ENCODE results near the gene MEGF6. TPM values are rescaled to one million over a fixed set of nuclear protein-coding genes. Genes with fewer than 3 reads are reported as not detected.

The MEGF6 gene
- total RNA-seq, 1 donor from 2014 or later: 35.4 TPM

DNA sequence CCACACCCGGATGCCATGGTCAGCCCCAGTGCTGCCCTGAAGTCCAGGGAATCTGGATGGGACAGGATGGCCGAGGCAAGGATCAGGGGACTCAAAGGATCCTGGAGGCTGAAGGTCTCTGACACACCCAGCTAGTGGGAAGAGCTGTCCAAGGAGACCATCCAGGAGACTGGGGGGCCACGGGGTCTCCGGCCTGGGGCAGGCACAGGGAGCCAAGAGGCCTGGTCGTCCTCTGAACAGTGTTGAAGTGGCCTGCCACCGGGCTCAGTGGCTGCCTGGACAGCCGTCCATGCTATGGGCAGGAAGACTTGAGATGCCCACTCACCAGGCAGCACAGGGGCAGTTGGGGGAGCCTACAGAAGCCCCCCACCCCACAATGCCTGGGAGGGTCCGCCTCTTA lies 41.9 kb downstream of the MEGF6 start:
- no peak for ATAC-seq
- intact Hi-C loops (cut with DNase I): loop anchor here (10.0 kb wide), 1 partner anchor 75 kb away; no protein-coding TSS in a partner anchor
- DNase-seq (ENCODE audit: low spot score): no peak

DNA sequence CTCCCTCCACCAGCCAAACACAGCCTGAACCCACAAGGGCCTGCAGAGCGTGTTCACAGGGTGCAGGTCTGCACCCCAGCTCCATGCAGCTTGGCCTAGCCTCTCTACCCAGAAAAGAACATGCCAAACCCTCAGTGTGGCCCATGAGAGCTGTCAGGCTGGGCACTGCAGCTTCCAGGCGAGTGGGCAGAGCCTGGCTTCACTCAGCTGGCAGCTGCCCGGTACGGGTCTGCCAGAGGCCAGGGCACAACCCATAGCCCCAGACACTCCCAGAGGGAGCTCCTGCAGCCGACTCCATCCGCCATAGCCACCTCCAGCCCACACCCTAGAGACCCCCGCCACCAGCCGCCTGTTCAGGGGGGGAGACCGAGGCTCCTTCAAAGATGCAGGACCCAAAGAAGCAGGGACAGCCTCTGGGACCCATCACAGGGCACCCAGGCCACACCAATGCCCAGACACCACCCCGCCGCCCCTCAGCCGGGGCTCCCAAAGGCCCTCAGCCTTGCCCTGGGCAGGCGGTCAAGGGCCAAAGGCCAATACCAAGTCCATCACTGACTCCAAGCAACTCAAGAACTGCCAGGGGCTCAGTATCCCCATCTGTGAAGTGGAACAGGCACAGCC lies 42.4 kb downstream of the MEGF6 start:
- ATAC-seq (no peak), DNase-seq (ENCODE audit: low spot score) (no peak)
- intact Hi-C loops (cut with DNase I): loop anchor here (10.0 kb wide), 1 partner anchor 74 kb away; no protein-coding TSS in a partner anchor

DNA sequence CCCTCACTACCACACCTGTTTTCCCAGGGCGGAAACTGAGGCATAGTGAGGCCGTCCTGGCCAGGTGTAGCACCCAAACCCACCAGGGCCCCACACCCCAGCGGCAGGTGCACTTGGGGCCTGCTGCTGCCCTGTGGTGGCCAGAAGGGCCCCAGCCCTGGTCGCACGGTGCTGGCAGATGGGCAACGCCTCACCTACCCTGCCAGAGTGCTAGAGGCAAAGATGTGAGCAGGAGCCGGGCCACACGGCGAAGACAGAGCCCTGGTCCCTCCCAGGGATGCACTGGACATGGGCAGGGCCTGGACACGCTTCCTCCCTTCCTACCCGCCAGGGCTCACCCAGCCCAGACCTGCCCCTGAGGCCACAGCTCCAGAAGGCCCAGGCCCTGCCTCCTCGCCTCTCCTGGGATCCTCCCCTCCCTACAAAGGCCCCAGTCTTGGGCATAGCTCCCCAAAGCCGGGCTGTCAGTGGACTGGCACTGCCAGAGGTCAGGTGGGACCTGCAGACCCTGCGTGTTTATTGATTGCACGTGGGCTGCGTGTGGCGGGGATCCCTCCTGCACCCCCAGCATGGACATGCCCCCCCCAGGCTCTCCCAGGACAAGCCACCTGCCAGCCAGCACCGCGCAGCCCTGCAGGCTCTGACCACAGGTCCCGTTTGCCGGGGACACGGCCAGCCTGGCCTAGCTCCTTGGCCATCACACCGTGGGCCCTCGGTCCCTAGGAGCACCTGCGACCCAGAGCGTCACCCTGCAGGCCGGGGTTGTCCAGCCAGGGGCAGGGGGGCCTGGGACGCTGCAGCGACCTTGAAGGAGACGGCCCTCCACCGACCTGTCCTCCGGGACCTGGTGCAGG lies 44.1 kb downstream of the MEGF6 start:
- intact Hi-C loops (cut with DNase I): loop anchor here (1.0 to 10.0 kb wide), 2 partner anchors 54 to 72 kb away; no protein-coding TSS in a partner anchor
- DNase-seq (ENCODE audit: low spot score): no peak
- no peak for ATAC-seq

DNA sequence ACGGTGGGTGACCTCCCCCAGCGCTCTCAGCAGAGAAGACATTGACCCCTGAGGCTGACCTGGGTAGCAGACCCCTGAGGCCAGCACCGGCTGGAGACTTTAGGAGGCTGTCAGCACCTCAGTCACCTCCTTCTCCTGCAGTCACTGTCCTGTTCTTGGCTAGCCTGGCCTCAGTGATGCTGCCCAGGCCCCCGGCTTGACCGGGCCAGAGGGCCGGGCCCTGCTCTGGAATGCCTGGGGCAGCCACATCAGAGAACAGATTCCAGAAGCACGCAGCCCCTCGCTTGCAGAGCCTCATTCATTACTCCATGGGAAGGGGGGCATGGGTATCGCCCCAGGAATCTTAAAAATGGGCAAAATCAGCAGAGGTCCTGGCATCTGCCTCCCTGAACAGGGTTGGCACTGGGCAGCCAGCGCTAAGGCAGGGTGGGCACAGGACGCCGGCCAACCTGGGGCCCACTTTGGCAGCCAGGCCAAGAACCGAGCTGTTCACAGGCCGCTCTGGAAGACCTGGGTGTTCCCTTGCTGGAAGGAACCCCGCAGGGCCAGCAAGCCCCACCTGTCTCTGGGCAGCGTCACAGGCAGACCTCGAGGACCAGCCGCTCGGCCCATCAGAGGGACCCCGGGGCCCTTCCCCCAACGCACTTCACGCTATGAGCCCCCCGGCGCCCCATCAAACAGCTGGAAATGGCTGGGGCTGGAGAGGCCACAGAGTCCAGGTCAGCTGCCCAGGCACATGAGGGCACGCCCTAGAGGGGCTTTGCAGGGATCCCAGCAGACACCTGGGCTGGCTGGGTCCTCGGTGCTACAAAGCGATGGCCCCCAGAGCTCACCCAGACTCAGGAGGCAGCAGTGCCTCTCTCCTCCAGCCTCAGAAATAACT lies 45.1 kb downstream of the MEGF6 start:
- no peak for ATAC-seq
- intact Hi-C loops (cut with DNase I): loop anchor here (1.0 to 10.0 kb wide), 2 partner anchors 55 to 71 kb away; no protein-coding TSS in a partner anchor
- DNase-seq (ENCODE audit: low spot score): no peak

DNA sequence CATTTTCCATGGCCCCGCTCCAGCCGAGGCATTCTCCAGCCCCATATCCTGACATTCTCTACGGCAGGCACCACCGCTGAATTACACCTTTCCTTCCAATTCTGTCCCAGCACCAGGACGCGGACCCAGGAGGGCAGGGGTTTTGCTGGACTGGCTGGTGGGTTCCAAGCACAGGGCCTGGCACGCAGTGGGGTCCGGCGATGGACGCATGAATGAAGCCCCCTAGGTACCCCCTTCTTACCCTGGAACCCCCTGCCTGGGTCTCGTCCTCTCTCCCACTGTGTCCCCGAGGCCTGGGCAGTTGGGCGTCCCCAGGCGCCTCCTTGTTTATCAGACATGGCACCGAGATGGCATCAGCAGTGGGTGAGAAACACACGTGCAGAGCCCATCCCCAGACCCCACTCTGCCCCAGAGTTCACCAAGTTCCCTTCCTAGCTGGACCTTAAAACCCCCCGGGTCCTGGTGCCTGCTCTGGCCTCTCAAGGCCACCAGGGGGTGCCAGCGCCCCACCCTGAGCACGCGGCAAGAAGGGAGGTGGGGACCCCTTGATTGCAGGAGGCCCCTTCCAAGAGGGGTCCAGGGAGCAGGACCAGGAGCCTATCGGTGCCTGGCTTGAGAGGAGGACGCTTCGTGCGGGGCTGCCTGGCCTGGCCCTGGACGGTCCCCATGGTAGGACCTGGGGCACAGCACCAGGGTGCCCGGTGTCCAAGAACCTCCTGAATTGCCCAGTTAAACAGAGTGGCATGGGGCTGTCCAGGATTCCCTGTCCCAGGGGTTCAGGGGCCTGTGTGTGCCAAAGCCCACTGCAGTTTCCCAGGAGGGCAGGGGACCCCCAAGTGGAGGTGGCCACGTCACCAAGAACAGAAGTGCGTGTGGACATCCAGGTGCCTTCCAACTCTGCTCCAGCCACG lies 46.1 kb downstream of the MEGF6 start:
- peak; percentile 19 for ATAC-seq
- DNase-seq (ENCODE audit: low spot score): no peak
- intact Hi-C loops (cut with DNase I): loop anchor here (10.0 kb wide), 1 partner anchor 70 kb away; no protein-coding TSS in a partner anchor

DNA sequence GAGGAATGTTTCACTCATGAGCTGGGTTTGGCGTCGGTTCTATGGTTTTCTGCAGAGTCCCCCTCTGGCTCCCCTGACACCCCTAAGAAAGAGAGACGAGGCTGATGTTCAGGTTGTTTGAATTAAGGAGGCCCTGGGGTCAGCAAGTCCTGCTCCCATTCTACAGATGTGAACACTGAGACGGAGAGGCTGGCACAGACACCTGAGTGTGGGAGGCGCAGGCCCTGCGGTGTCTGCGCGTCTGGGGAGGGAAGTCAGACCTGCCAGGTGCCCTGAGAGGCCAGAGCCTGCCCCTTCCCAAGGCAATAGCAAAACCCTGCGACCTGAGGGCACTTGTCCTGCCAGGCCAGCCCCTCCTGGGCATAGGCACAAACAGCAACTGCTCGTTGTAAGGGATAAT lies 47.7 kb downstream of the MEGF6 start:
- no peak for ATAC-seq
- no peak for DNase-seq (ENCODE audit: low spot score)
- intact Hi-C loops (cut with DNase I): loop anchor here (10.0 kb wide), 1 partner anchor 69 kb away; no protein-coding TSS in a partner anchor

DNA sequence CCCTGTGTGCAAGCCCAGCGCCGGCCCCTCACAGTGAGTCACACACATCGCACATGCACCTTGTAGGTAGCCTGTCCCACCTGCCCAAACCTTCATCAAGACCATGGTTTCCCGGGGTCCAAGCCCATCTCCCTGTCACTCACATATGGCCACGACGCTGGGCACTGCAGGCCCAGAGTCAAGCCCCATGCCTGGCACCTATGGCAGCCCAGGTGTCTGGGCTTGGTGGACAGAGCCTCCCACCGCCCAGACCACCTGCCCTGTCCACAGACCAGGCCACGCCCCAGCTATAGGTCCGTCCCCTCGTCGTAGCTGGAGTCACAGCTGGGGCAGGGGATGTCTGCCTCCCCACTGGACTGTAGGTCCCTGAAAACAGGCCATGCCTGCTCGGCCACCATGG lies 48.2 kb downstream of the MEGF6 start:
- DNase-seq (ENCODE audit: low spot score) (no peak), ATAC-seq (no peak)
- intact Hi-C loops (cut with DNase I): loop anchor here (10.0 kb wide), 1 partner anchor 68 kb away; no protein-coding TSS in a partner anchor

DNA sequence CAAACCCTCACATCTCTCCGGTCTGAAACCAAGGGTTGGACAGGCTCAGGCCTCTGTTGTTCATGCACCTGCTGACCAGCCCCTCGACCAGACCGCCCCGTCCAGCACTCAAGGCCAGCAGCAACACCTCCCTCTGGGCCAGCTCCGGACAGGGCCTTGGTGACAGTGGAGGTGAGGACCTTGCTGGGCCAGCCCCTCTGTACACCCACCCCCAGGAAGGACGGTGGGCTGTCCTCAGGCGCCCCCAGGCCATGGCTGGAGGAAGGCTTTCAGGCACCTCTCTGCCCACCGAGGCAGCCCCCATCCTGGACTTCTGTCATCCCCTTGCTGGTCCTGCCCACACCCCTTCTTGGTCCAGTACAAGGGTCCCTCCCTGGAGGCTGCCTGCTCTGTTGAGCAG lies 48.6 kb downstream of the MEGF6 start:
- intact Hi-C loops (cut with DNase I): loop anchor here (10.0 kb wide), 1 partner anchor 68 kb away; no protein-coding TSS in a partner anchor
- no peak for ATAC-seq
- DNase-seq (ENCODE audit: low spot score): no peak

DNA sequence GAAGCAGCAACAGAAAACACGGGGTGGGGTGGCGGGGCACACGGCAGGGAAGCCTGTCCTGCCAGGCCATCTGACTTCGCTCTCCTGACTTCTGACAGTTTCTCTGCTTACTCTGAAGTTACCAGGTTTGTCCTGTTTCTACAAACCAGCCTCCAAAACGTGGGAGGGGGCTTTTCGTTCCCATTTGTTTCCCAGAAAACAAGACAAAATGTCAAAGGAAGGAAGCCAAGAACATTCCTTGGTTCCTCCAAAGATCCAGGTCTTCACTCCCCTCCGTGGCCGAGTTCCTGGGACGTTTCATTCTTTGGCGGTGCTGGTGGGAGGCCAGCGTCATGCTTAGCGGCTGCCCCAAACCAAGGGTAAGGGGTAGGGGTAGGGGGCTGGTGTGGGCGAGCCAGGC lies 49.6 kb downstream of the MEGF6 start:
- intact Hi-C loops (cut with DNase I): loop anchor here (10.0 kb wide), 1 partner anchor 67 kb away; no protein-coding TSS in a partner anchor
- DNase-seq (ENCODE audit: low spot score): no peak
- peak; percentile 23 for ATAC-seq

DNA sequence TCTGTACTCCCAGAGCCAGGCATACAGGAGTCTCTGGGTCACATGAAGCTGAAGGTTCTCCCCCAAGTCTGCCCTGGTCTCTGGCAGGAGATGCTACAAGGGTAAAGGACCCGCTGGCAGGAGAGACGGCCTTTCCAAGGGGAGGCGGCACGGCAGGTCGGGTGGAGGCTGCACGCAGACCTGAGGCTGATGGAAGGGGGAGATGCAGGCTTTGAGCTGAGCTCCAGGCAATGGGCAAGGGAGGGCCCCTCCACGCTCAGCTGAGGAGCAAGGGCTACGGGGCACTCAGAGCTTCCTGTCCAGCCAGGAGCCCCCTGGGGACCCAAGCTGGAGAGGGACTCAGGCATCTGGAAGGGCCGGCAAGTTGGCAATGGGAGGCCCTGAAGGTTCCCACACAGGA lies 50.3 kb downstream of the MEGF6 start:
- ATAC-seq: no peak

DNA sequence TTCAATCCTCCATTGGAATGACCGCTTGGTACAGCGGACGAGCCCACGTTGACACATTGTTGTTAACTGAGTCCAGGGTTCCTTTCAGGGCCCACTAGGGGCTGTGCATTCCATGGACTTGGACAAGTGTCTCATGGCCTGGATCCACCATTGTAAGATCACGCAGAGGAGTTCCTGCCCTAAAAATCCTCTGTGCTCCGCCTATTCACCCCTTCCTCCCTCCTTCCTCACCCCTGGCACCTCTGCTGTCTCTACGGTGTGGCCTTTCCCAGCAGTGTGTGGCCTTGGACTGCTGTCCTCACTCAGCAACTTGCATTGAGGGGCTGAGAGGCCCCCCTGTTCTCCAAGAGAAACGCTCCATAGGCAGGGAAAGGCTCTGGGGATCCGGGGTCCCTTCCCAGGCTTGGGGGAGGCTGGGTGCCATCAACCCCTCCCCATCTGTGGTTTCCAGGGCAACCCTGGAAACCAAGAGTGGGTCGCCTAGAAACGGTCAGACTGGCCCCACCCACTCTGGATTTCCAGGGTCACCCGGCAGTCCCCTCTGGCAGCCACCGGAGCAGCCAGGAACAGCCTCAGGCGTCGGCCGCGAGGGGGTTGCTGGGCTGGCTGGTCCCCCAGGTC lies 50.9 kb downstream of the MEGF6 start:
- intact Hi-C loops (cut with DNase I): loop anchor here (10.0 kb wide), 1 partner anchor 66 kb away; no protein-coding TSS in a partner anchor
- DNase-seq (ENCODE audit: low spot score) (no peak), ATAC-seq (peak; percentile 70)

More for the DNA sequence above, 50.3 kb downstream of the MEGF6 start:
- intact Hi-C loops (cut with DNase I): loop anchor here (10.0 kb wide), 1 partner anchor 66 kb away; no protein-coding TSS in a partner anchor
- no peak for DNase-seq (ENCODE audit: low spot score)

DNA sequence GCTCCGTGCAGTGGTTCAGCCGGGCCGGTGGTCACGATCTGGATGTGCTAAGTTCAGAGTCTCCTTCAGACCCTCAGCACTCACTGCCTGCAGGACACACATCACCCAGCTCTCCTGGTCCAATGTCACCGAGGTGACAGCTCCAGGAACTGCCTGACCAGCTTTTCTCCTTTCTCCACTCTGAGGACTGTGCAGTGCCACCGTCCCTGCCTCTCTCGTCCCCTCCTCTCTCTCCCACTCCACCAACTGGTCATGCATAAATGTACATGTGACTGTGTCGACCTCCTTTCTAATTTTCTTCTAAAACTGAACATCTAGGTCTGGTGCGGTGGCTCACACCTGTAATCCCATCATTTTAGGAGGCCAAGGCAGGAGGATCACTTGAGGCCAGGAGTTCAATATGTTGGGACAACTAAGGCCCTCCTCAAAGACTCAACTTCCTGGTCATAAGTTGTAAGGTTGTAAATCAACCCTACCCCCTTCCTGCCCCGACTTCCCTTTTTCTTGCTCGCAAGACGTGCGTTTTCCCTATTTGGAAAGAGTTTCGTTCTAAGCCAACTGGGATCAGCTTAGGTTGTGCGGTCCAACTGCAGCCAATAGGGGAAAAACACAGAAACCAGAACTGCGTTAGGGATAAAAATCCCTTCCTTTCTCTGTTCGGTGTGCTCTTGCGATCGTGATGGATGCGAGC lies 53.1 kb downstream of the MEGF6 start:
- ATAC-seq: no peak
- DNase-seq (ENCODE audit: low spot score): no peak
- intact Hi-C loops (cut with DNase I): no loop called here

DNA sequence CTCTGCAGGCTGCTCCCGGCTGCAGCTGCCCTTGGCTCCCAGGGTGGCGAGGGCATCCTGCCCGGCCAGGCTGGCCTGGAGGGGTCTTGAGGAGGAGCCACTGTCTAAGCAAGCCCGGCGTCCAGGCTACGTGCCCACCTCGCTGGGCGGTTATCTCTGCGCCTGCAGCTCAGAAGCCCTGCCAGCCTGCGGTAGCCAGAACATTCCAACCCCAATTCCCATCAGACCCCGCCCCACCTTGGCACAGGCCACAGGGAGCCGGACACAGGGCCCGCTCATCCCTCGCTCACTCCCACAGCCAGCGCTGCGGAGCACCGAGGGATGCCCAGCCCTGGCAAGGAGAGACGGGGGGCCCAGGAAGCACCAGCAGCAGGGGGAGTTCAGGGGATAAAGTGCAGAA lies 53.9 kb downstream of the MEGF6 start:
- ATAC-seq: no peak

DNA sequence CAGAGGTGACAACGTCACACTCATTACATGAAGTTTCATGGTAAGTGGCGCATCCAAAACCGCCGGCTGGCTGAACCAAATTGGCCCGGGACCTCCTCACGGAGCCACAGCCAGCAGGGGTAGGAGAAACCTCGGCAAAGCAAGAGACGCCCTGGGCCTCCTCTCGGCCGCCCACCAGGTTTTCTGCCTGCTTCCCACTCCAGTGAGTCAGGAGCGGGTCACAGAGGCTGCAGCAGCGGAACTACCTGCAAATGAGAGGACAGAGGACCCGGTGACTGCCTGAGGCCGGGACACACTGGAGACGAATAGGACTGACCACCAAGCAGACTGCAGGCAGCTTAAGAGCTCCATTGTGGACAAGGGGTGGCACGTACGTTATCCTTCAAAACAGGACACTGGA lies 55.0 kb downstream of the MEGF6 start:
- no peak for ATAC-seq
- no peak for DNase-seq (ENCODE audit: low spot score)
- intact Hi-C loops (cut with DNase I): no loop called here

More for the DNA sequence above, 53.9 kb downstream of the MEGF6 start:
- DNase-seq (ENCODE audit: low spot score): no peak
- intact Hi-C loops (cut with DNase I): no loop called here

DNA sequence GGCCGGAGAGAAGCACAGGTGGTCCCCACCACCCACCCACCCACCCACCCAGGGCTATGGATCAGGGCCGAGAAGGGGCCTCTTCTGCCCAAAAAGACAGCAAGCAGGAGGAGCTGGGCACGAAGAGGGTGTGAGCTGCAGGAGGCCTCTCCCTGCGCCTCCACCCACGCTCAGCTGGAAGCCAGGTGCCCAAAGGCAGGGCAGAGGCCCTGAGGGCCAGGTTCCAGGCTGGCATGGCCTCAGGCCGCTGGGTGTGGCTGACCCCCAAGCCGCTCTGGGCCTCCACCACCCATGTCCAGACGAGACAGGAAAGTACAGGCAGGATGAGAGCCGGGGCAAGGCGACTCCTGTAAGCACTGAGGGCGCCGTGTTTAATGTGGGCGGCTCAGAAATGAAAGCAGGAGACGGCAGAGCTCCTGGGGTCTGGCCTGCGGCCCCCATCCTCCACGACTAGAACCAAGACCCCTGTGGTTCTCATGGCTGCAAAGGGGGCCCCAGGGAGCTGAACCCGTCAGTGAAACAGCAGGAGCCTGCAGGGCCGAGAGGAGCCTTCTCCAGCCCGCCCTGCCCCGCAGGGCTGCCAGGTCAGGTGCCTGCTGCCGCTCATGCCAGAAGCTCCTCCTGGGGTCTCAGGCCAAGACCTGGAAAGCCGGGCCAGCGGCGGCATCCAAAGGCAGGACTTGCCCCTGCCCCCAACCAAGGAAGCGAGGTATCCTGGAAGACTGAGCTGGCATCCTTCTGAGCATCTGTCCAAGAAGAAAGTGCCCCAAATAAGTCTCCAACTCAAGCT lies 56.0 kb downstream of the MEGF6 start:
- no peak for DNase-seq (ENCODE audit: low spot score)
- intact Hi-C loops (cut with DNase I): no loop called here
- ATAC-seq: no peak

DNA sequence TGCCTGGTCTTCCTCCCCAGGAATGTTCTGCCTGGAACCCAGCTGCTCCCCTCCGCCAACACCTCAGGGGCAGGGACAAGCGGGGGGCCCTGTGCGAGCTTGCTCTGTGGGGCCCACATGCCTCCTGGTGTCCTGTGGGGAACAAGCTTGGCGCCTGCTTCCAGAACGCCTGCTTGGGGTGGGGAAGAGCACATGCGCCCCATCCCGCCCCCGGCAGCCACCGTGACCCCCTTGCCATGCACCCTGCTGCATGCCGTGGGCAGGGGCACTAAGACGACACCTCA lies 57.4 kb downstream of the MEGF6 start:
- no peak for DNase-seq (ENCODE audit: low spot score)
- intact Hi-C loops (cut with DNase I): no loop called here
- no peak for ATAC-seq
